SK-N-SH (cell line): Measurements from ENCODE around the gene LRRC66. TPM values are rescaled to one million over a fixed set of nuclear protein-coding genes. Genes with fewer than 3 reads are reported as not detected.

Source experiments
- CTCF ChIA-PET: fragments of 300-600, 350-600 bp; formaldehyde crosslinking; extraction: SDS; loops from one replicate; lab custom pipeline; 2021; lab: Yijun Ruan, JAX
- POLR2A ChIA-PET: fragments of 350-600 bp; sonication (Branson Sonifier 250); formaldehyde crosslinking; extraction: SDS; loops from one replicate; lab custom pipeline; 2020; ENCODE audit warnings: antibody characterized with exemption, inconsistent platforms; lab: Yijun Ruan, JAX
- DNase-seq: peaks from one replicate; pipeline ENCODE4 v3.0.0; 2012
- H2AFZ ChIP-seq: fragments of 200-600 bp; sonication (generic); 2 replicates; pipeline ENCODE4 v1.8.1; 2016; ENCODE audit warnings: antibody characterized with exemption, mild to moderate bottlenecking, low read depth
- H3F3A ChIP-seq: fragments of 200-600 bp; sonication (generic); replicated peaks from 2 replicates; pipeline ENCODE3; 2016; ENCODE audit warnings: antibody characterized with exemption, mild to moderate bottlenecking; ENCODE audit not compliant: insufficient read depth
- H3K27ac ChIP-seq, 2 experiments: fragments of 200-500 bp in 1 of 2; fragments of 200-600 bp in 1 of 2; sonication (Bioruptor generic) in 1 of 2; sonication (generic), shearing (Covaris generic) in 1 of 2; 2 replicates each; pipeline versions ENCODE4 v1.5.1 to v1.6.1; 2014 to 2016; ENCODE audit warnings: low read depth in 2 of 2, inconsistent platforms in 1 of 2, low read length in 1 of 2, mild to moderate bottlenecking in 1 of 2, mixed read lengths in 1 of 2
- H3K27me3 ChIP-seq: fragments of 200-600 bp; sonication (generic), shearing (Covaris generic); 2 replicates; pipeline ENCODE4 v1.6.1; 2016; ENCODE audit warnings: mixed run types; ENCODE audit not compliant: insufficient read depth
- H3K36me3 ChIP-seq, 2 experiments: fragments of 200-500 bp in 1 of 2; fragments of 200-600 bp in 1 of 2; sonication (Bioruptor generic) in 1 of 2; sonication (generic) in 1 of 2; replicated peaks in 1 of 2; 2 replicates each; pipeline versions ENCODE3 to v1.5.1; 2014 to 2016; ENCODE audit warnings: low read length in 1 of 2, mild to moderate bottlenecking in 1 of 2; ENCODE audit not compliant: insufficient read depth in 2 of 2, control insufficient read depth in 1 of 2
- H3K4me1 ChIP-seq, 2 experiments: fragments of 200-500 bp in 1 of 2; fragments of 200-600 bp in 1 of 2; sonication (Bioruptor generic) in 1 of 2; sonication (generic), shearing (Covaris generic) in 1 of 2; 2 replicates each; pipeline versions ENCODE4 v1.5.1 to v1.6.1; 2014 to 2016; ENCODE audit warnings: low read depth in 1 of 2, low read length in 1 of 2, mixed run types in 1 of 2; ENCODE audit not compliant: insufficient read depth in 2 of 2, control insufficient read depth in 1 of 2
- H3K4me2 ChIP-seq: fragments of 200-600 bp; sonication (generic), shearing (Covaris generic); 2 replicates; pipeline ENCODE4 v1.6.1; 2017; ENCODE audit warnings: mixed run types
- H3K4me3 ChIP-seq, 2 experiments: fragments of 200-500 bp in 1 of 2; fragments of 200-600 bp in 1 of 2; sonication (Bioruptor generic) in 1 of 2; sonication (generic), shearing (Covaris generic) in 1 of 2; 2 replicates each; pipeline versions ENCODE4 v1.5.1 to v1.8.1; 2014 to 2016; ENCODE audit warnings: low read depth in 2 of 2, inconsistent platforms in 1 of 2, low read length in 1 of 2, mild to moderate bottlenecking in 1 of 2, mixed read lengths in 1 of 2, moderate library complexity in 1 of 2
- H3K79me2 ChIP-seq: fragments of 200-600 bp; sonication (generic); 2 replicates; pipeline ENCODE4 v1.8.1; 2017; ENCODE audit warnings: mild to moderate bottlenecking; ENCODE audit not compliant: insufficient read depth
- H3K9ac ChIP-seq: fragments of 200-600 bp; sonication (generic); 2 replicates; pipeline ENCODE4 v1.6.1; 2017; ENCODE audit warnings: mixed run types
- H3K9me2 ChIP-seq: fragments of 200-600 bp; sonication (generic); 2 replicates; pipeline ENCODE4 v1.6.1; 2017; ENCODE audit warnings: mixed run types
- H3K9me3 ChIP-seq: fragments of 200-600 bp; sonication (generic); 2 replicates; pipeline ENCODE4 v1.6.1; 2017; ENCODE audit warnings: mixed run types, mild to moderate bottlenecking, moderate library complexity
- H4K20me1 ChIP-seq: fragments of 200-600 bp; sonication (generic); 2 replicates; pipeline ENCODE4 v1.6.1; 2017; ENCODE audit warnings: mild to moderate bottlenecking, mixed run types; ENCODE audit not compliant: insufficient read depth
- CHD2 ChIP-seq: fragments of 150-350 bp; IDR thresholded peaks from 2 replicates; pipeline ENCODE4 v1.6.1; 2018; ENCODE audit warnings: low read length; ENCODE audit not compliant: partially characterized antibody
- ELF1 ChIP-seq: IDR thresholded peaks from 2 replicates; pipeline ENCODE4 v1.4.0; 2012
- EZH2phosphoT487 ChIP-seq: fragments of 200-600 bp; sonication (generic); IDR thresholded peaks from 2 replicates; pipeline ENCODE4 v1.6.1; 2017; ENCODE audit warnings: low read depth, mixed run types, mild to moderate bottlenecking, antibody characterized with exemption, moderate library complexity, borderline replicate concordance
- FOSL2 ChIP-seq: IDR thresholded peaks from 2 replicates; pipeline ENCODE4 v1.4.0; 2012; ENCODE audit warnings: low read depth, mild to moderate bottlenecking, moderate library complexity, borderline replicate concordance
- JUND ChIP-seq: IDR thresholded peaks from 2 replicates; pipeline ENCODE4 v1.4.0; 2012
- MXI1 ChIP-seq: IDR thresholded peaks from 2 replicates; pipeline ENCODE4 v1.6.1; 2012; ENCODE audit warnings: mild to moderate bottlenecking, low read depth, low read length, improper control_type of control experiment
- NFIC ChIP-seq: IDR thresholded peaks from 2 replicates; pipeline ENCODE4 v1.4.0; 2012; ENCODE audit warnings: borderline replicate concordance
- NRF1 ChIP-seq: IDR thresholded peaks from 2 replicates; pipeline ENCODE4 v1.6.1; 2012; ENCODE audit warnings: low read depth, mild to moderate bottlenecking, low read length
- POLR2AphosphoS5 ChIP-seq: IDR thresholded peaks from 2 replicates; pipeline ENCODE4 v1.6.1; 2012; ENCODE audit warnings: low read depth, low read length
- RCOR1 ChIP-seq: fragments of 150-350 bp; IDR thresholded peaks from 2 replicates; pipeline ENCODE4 v1.6.1; 2017; ENCODE audit warnings: antibody characterized with exemption, low read length
- RFX5 ChIP-seq: IDR thresholded peaks from 2 replicates; pipeline ENCODE4 v1.6.1; 2012; ENCODE audit warnings: mild to moderate bottlenecking, improper control_type of control experiment, low read length
- TAF1 ChIP-seq: IDR thresholded peaks from 2 replicates; pipeline ENCODE4 v1.6.1; 2012; ENCODE audit warnings: low read depth, mild to moderate bottlenecking, low read length, moderate library complexity, borderline replicate concordance
- TCF12 ChIP-seq: IDR thresholded peaks from 2 replicates; pipeline ENCODE4 v1.4.0; 2012
- USF1 ChIP-seq: IDR thresholded peaks from 2 replicates; pipeline ENCODE4 v1.4.0; 2012; ENCODE audit warnings: low read depth, borderline replicate concordance
- YY1 ChIP-seq: IDR thresholded peaks from 2 replicates; pipeline ENCODE4 v1.4.0; 2012; ENCODE audit warnings: low read depth, mild to moderate bottlenecking
- whole genome bisulfite sequencing: methylation state at CpG from one replicate; pipeline ENCODE4 v1.1.6; 2017; ENCODE audit warnings: low lambda C conversion rate; 5-methylcytosine and 5-hydroxymethylcytosine counted together
- polyA plus RNA-seq, 3 experiments: library from polyadenylated mRNA; depleted of rRNA; stranded (reverse); fragments of >200 nt; gene quantifications; 2 replicates each; pipeline ENCODE4 v1.2.3, GENCODE V29; 2012
- TF ChIP-seq, protein P1 (sequence below): IDR thresholded peaks from 2 replicates; pipeline ENCODE4; 2012
- TF ChIP-seq, protein P2 (sequence below): fragments of 150-350 bp; IDR thresholded peaks from 2 replicates; pipeline ENCODE4 v1.6.1; 2016; ENCODE audit warnings: mild to moderate bottlenecking, low read depth, low read length
- TF ChIP-seq, protein P3 (sequence below): fragments of 200-600 bp; sonication (generic); IDR thresholded peaks from 2 replicates; pipeline ENCODE4 v1.6.1; 2017; ENCODE audit warnings: antibody characterized with exemption, mild to moderate bottlenecking, moderate library complexity

Gene LRRC66
- polyA plus RNA-seq, 1 of the 3 experiments (the other 2 are of a cell fraction), result 0.07 TPM

GRCh38 chr4:52045028-52045427, 24.9 kb upstream of the LRRC66 start:
- Histone ChIP-seq H2AFZ (no peak overlapping the region), H3K79me2 (no peaks in the 10 kb centered on the region), H4K20me1 (no peaks in the 10 kb centered on the region), H3K9me3 (no peaks in the 10 kb centered on the region), H3K4me2 (no peak overlapping the region), H3K9ac (no peak overlapping the region), H3K9me2 (no peaks in the 10 kb centered on the region), H3K36me3 (no peaks in the 10 kb centered on the region), H3K27me3 (no peaks in the 10 kb centered on the region; the same call in 1 of the 2 replicates), H3F3A (no peaks in the 10 kb centered on the region), H3K27ac (no peak overlapping the region), H3K4me1 (no peaks in the 10 kb centered on the region), H3K4me3 (no peak overlapping the region)
- CTCF ChIA-PET, result interaction anchor here (0.7 to 0.8 kb wide), 2 partner anchors 13 to 1675 kb away, joined by 3 read pairs; no protein-coding TSS in a partner anchor
- no peak for TF ChIP-seq JUND
- TF ChIP-seq, protein P1, sequence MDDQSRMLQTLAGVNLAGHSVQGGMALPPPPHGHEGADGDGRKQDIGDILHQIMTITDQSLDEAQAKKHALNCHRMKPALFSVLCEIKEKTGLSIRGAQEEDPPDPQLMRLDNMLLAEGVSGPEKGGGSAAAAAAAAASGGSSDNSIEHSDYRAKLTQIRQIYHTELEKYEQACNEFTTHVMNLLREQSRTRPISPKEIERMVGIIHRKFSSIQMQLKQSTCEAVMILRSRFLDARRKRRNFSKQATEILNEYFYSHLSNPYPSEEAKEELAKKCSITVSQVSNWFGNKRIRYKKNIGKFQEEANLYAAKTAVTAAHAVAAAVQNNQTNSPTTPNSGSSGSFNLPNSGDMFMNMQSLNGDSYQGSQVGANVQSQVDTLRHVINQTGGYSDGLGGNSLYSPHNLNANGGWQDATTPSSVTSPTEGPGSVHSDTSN, result no peak
- TF ChIP-seq YY1, result no peak
- no peak for TF ChIP-seq USF1
- TF ChIP-seq RCOR1, result no peak
- TF ChIP-seq CHD2, result no peak
- no peak for TF ChIP-seq MXI1
- no peak for TF ChIP-seq RFX5
- 92% methylated on average over 1 of the region's 1 CpG for WGBS
- POLR2A ChIA-PET, result no interaction called here
- no peak for DNase-seq

- peaks cover 43% of the 10 kb centered on the region for H3K79me2 ChIP-seq
- no peaks in the 10 kb centered on the region for H4K20me1 ChIP-seq
- peak within 1 kb of the TSS; percentile 95 for H2AFZ ChIP-seq
- TF ChIP-seq, protein P2, sequence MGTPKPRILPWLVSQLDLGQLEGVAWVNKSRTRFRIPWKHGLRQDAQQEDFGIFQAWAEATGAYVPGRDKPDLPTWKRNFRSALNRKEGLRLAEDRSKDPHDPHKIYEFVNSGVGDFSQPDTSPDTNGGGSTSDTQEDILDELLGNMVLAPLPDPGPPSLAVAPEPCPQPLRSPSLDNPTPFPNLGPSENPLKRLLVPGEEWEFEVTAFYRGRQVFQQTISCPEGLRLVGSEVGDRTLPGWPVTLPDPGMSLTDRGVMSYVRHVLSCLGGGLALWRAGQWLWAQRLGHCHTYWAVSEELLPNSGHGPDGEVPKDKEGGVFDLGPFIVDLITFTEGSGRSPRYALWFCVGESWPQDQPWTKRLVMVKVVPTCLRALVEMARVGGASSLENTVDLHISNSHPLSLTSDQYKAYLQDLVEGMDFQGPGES, result no peak
- TF ChIP-seq YY1 (peak; percentile 76), POLR2AphosphoS5 (peak; percentile 58; the same call in 1 of the 2 replicates), NRF1 (peak; percentile 76), FOSL2 (no peak), NFIC (no peak), EZH2phosphoT487 (no peak), CHD2 (no peak), TCF12 (no peak), ELF1 (no peak), TAF1 (peak; percentile 51)
- TF ChIP-seq, protein P3, sequence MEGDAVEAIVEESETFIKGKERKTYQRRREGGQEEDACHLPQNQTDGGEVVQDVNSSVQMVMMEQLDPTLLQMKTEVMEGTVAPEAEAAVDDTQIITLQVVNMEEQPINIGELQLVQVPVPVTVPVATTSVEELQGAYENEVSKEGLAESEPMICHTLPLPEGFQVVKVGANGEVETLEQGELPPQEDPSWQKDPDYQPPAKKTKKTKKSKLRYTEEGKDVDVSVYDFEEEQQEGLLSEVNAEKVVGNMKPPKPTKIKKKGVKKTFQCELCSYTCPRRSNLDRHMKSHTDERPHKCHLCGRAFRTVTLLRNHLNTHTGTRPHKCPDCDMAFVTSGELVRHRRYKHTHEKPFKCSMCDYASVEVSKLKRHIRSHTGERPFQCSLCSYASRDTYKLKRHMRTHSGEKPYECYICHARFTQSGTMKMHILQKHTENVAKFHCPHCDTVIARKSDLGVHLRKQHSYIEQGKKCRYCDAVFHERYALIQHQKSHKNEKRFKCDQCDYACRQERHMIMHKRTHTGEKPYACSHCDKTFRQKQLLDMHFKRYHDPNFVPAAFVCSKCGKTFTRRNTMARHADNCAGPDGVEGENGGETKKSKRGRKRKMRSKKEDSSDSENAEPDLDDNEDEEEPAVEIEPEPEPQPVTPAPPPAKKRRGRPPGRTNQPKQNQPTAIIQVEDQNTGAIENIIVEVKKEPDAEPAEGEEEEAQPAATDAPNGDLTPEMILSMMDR, result no peak
- TF ChIP-seq, all 33 proteins: peak for 4
- no peaks in the 10 kb centered on the region for H3K9me2 ChIP-seq
- ChIA-PET CTCF (interaction anchor here (0.6 to 0.8 kb wide), 2 partner anchors 48 to 134 kb away, joined by 3 read pairs; no protein-coding TSS in a partner anchor), POLR2A (interaction anchor here (0.6 to 1.6 kb wide), 6 partner anchors 10 to 195 kb away, joined by 3 to 8 read pairs (median 4); partner anchors contain the start of gene DCUN1D4)
- H3K27me3 ChIP-seq, result no peaks in the 10 kb centered on the region
- H3K27ac ChIP-seq, result peak within 1 kb of the TSS; percentile 35 to 64; a peak in 3 of 4 replicates
- H3K4me1 ChIP-seq, result peaks cover 4 to 14% of the 10 kb centered on the region in 2 experiments; a peak in 2 of 4 replicates
- H3K9ac ChIP-seq, result peak within 1 kb of the TSS; percentile 81
- 12% methylated on average over 28 of the region's 70 CpGs for WGBS
- no peaks in the 10 kb centered on the region for H3K9me3 ChIP-seq
- H3K4me3 ChIP-seq, result peak within 1 kb of the TSS; percentile 61 to 77
- H3K4me2 ChIP-seq, result peak within 1 kb of the TSS; percentile 86
- H3F3A ChIP-seq, result no peaks in the 10 kb centered on the region
- peak; percentile 97 for DNase-seq
- peaks cover 0 to 4% of the 10 kb centered on the region in 2 experiments for H3K36me3 ChIP-seq
These were observed 18.1 kb upstream of the LRRC66 start, which contains the start of gene SGCB for GRCh38 chr4:52038103-52038912. Gene SGCB, minus strand, starts transcription at chr4:52038299. Its CDS starts 40 bp downstream, at chr4:52038259.
